NCI-H146 (cell line): Measurements from ENCODE around the gene ZMYM2.
A peak's percentile ranks its signal among the peaks of the same experiment; 100 is the strongest.
"Not testable (repeated sequence)": the region's sequence is repeated elsewhere in the genome, so short reads cannot be mapped to it uniquely, and the experiment has no call there.

Experiments
- DNase-seq: peaks from one replicate; lab custom pipeline; 2025; lab: John Stamatoyannopoulos, UW

The ZMYM2 gene

GRCh38 chr13:19958155-19959111 lies at the start of gene ZMYM2:
Gene ZMYM2, plus strand, starts transcription at chr13:19958727. Its CDS starts 34,346 bp downstream, at chr13:19993073.
- peak; percentile 94 for DNase-seq

- no peak for DNase-seq
Observed at GRCh38 chr13:19910336-19911072, 48.0 kb upstream of the ZMYM2 start.

- DNase-seq = peak; percentile 26
Observed at GRCh38 chr13:19927117-19927748, 31.3 kb upstream of the ZMYM2 start.

GRCh38 chr13:19940106-19940505 lies 18.4 kb upstream of the ZMYM2 start:
- no peak for DNase-seq

- DNase-seq = no peak
Observed at GRCh38 chr13:19950374-19950773, 8.2 kb upstream of the ZMYM2 start.

- no peak for DNase-seq
Observed at GRCh38 chr13:19952850-19953249, 5.7 kb upstream of the ZMYM2 start.

GRCh38 chr13:19955873-19956559 lies 2.5 kb upstream of the ZMYM2 start:
- DNase-seq = no peak

- peak; percentile 84 for DNase-seq
Observed at GRCh38 chr13:19957320-19958154, 990 bp upstream of the ZMYM2 start.

GRCh38 chr13:19959141-19959830 lies 759 bp downstream of the ZMYM2 start:
- peak; percentile 48 for DNase-seq

GRCh38 chr13:19959831-19960652 lies 1.5 kb downstream of the ZMYM2 start:
- DNase-seq = peak; percentile 91

GRCh38 chr13:19960653-19960976 lies 2.1 kb downstream of the ZMYM2 start:
- no peak for DNase-seq

GRCh38 chr13:19961489-19961888 lies 3.0 kb downstream of the ZMYM2 start:
- DNase-seq = no peak

GRCh38 chr13:19961924-19962323 lies 3.4 kb downstream of the ZMYM2 start:
- no peak for DNase-seq

- no peak for DNase-seq
Observed at GRCh38 chr13:19962894-19963293, 4.4 kb downstream of the ZMYM2 start.

GRCh38 chr13:19967621-19968020 lies 9.1 kb downstream of the ZMYM2 start:
- no peak for DNase-seq

- not testable (repeated sequence) for DNase-seq
Observed at GRCh38 chr13:19974498-19975009, 16.0 kb downstream of the ZMYM2 start.

- no peak for DNase-seq
Observed at GRCh38 chr13:19978831-19979437, 20.4 kb downstream of the ZMYM2 start.

- DNase-seq = no peak
Observed at GRCh38 chr13:19981685-19982238, 23.2 kb downstream of the ZMYM2 start.
